ENCODE results near the gene KATNB1. TPM values are rescaled to one million over a fixed set of nuclear protein-coding genes. Genes with fewer than 3 reads are reported as not detected.
"Not testable (repeated sequence)": the region's sequence is repeated elsewhere in the genome, so short reads cannot be mapped to it uniquely, and the experiment has no call there.

KATNB1 gene
- total RNA-seq, 1 experiment from 2014 or later = 54.3 TPM

DNA sequence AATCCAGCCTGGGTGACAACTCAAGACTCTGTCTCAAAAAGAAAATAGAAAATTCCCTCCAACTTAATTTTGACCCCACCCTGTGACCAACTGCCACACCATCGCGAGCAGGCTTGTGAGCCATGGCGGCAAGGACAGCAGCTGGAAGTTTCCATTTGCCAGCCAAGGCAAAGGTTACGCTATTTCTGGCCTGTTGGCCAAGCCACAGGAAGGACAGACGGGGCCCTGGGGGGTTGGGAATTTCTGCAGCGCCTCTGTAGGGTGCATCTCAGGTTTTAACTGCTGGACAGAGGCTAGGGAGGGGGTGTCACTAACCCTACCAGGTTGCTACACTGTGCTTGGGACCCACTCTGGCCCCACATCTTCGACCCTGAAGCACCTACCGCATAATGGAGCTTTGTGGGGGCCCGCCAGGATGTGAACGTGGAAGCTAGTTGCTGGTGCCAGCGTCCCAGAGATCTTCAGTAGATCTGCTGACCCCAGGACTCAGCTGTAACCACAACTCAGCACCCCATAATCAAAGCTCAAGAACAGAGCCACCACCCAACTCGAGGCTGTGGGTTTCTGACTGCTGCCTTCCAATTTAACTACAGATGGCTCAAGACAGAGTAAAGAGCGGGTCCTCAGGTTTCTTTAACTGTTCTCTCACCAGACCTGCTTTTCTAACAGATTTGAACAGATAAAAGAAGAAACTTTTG, 55.8 kb downstream of the KATNB1 start:
- no peak for DNase-seq (ENCODE audit: low read depth)

DNA sequence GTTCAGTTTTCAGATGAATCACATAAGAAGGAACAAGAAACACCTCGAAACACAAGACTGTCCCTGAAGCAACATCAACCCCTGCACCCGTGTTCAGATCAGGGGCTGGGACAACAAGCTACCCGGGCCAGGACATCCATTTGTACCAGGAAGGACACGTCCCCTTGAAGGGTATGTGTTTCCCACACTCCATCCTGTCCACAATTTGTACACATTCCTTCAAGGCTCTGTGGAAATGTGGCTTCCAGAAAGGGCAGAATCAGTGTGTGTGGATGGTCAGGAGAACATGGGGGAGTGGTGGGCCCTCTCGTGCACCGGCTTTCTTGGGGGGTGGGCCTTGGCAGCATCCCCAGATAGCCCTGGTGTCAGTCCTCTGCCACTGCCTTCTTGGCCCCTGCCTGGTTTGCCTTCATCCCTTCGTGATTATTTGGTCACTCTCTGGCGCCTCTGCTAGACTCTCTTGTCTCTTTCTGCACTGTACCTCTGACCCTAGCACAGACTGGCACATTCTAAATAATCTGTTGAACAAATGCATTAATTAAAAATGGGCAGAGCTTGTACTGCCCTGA, 56.4 kb downstream of the KATNB1 start:
- DNase-seq (ENCODE audit: low read depth) = no peak

DNA sequence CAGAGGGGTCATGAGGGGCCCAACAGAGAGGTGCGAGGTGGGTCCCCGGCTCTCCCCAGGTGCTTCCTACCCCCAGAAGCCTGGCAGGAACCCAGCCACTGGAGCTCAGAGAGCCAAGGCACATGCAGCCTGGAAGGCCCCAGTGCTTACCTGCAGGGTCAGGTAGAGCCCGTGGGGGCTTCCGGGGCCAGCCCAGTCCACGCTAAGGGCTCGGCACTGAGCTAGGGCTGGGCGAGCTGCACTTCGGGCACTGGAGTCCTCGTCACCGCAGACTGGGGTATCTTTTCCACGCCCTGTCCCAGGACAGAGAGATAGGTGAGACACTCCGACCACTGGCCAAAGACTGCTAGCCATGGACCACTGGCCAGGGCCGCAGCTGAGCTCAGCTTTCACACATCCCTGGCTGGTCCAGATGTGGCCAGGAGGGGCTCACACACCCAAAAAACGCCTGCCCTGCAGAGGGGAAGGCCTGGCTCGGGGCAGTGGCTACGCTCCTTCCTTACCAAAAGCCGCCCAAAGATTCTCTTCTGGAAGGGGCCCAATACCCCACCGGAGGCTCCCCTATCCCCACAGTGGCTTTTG, 59.4 kb downstream of the KATNB1 start:
- no peak for DNase-seq (ENCODE audit: low read depth)

DNA sequence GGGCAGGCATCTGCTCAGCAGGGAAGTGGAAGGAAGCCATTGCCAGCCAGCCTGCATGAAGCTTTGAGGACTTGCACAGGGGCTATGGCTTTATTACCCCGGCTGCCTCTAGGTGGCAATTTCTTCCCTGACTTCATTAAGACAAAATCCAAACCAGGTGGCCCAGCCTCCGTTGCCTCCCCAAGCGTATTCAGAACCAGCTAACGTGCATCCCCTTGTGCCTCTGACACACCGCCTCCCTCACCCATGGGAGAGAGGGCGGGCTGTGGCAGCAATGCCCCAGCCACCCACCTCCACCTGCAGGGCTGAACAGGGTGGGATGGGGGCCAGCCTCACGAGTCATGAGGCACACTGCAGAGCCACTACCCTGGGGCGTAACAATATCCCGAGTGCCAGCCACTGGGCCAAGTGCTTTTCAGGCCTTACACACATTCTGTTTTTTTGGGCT, 59.9 kb downstream of the KATNB1 start:
- peak; percentile 60 for DNase-seq (ENCODE audit: low read depth)

DNA sequence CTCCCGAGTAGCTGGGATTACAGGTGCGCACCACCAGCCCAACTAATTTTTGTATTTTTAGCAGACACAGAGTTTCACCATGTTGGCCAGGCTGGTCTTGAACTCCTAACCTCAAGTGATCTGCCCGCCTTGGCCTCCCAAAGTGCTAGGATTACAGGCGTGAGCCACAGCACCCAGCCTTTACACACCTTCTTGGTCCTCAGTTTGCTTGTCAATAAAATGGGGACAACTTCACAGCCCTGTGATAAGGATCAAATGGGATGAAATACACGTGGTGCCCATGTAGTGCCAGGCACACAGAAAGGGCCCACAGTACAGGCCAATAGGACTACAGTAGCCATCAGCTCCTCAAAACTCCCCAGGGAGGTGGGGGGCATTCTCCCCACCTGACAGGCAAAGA, 60.4 kb downstream of the KATNB1 start:
- not testable (repeated sequence) for DNase-seq (ENCODE audit: low read depth)

DNA sequence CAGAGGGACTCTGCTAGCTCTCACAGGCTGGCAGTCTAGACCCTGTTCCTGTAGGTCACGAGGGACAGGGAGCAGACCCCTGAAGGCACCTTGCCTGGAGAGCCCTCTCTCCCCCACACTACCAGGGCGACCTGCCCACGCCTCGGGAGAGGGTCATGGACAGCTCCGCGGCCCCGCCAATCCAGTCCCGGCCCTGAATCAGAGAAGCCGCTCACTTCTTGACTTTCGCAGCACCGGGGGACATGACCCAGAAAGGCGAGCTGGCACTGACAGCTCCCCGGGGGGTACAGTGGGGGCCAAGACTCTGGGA, 61.6 kb downstream of the KATNB1 start:
- DNase-seq (ENCODE audit: low read depth) = no peak

DNA sequence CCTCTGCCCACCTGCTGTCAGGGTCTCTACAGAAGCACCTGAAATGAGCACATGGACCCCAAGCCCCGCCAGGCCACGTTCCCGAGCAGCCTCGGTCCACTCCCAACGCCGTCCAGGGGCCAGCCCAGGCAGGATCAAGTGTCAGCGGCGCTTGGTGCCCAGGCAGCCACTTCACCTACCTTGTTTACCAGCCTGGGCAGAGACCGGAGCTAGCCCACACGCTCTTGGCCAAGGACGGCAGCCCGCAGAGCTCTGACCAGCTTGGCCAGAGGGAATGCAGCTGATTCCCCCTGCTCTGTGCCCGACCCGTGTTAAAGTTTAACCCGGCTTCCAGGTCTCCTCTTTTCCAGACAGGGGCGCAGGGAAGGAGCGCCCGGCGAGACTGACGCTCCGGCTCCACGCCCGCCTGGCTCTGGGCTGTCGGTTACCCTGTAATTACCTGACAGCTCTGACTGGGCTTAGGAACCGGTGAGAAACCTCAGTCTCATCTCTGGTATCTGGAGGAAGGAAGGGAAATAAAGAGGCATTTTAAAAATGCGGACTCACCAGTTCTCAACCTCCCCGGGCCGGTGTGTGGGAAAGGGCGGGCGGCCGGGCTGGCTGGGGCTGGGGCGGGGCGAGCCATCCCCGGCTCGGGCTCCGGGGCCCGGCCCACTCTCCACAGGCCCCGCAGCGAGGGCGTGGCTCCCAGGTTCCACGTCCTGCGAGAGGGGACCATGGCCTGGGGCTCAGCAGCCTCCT, 62.1 kb downstream of the KATNB1 start:
- no peak for DNase-seq (ENCODE audit: low read depth)

DNA sequence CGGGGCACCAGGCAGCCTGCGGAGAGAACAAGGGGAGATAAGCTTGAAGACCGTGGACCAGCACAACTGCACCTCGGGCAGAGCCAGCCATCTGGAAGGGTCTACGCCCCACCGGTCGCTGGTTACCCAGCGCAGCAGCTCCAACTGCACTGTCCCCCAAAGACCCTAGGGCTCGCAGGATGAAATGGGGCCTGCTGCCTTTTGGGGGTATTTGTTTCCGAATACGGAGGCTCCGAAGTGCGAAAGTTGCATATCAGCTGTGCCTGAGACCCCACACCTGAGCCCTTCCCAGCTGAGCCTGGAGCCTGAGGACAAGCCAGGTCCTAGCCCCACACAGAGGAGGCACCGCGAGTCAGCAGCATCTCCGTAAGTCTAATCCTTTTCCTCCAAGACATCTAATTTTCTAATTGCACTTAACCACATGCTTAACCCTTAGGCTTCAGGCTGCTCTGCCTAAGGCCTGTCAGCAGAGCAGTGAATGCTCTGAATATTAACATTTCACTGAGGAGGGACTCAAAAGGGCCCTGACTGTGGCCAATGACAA, 62.8 kb downstream of the KATNB1 start:
- DNase-seq (ENCODE audit: low read depth) = no peak

DNA sequence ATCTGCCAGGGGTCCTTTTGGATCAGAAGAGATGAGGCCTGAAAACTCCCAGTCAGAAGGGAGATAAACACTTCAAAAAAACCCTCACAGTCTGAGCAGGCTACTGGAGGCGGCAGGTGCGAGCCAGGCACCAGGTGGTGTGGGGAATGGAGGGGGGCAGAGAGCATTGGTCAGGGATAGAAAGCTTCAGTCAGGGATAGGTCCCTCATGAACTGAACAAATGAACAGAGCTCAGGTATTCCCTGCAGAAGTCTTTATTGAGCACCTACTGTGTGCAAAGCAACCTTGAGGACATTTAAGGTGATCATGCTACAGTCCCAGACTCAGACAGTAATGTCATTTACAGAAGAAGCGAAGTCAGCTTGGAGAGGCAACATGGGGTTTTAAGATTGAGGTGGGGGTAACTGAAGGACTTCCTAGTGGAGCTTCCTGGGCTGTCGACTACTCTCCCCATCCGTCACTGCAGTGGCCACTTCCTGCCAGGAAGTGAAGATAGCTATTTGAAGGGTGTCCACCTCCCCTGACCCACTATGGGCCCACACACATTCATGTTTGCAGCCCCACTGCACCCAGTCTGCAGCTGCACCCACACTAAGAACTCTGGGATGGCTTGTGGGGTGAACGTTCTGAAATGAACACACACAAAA, 63.5 kb downstream of the KATNB1 start:
- DNase-seq (ENCODE audit: low read depth) = no peak

DNA sequence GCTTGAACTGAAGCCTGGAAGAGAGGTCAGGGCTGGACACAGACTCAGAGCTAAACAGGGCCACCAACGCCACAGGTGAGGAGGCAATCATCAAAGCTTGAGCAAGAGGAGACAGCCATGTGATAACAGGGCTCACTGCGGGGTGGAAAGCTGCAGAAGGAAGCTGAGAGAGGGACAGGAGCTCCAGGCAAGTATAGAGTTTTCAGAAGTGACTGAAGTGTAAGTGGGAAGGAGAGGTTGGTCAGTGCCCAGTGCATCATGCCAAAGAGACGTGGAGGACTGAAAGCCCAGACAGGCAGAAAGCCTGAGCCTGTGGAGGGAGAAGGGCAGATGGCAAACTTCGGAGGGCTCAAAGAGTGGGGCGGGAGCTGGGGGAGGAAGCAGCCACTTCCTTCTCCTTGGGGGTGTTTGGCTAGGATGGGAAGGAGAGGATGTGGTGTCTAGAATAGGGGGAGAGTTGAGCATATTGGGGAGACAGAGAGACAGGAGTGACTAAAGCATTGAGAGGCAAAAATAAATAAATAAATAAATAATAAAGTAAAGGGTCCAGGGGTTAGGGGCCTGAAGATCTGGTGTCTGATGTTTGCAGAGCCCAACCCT, 64.1 kb downstream of the KATNB1 start:
- DNase-seq (ENCODE audit: low read depth) = no peak

DNA sequence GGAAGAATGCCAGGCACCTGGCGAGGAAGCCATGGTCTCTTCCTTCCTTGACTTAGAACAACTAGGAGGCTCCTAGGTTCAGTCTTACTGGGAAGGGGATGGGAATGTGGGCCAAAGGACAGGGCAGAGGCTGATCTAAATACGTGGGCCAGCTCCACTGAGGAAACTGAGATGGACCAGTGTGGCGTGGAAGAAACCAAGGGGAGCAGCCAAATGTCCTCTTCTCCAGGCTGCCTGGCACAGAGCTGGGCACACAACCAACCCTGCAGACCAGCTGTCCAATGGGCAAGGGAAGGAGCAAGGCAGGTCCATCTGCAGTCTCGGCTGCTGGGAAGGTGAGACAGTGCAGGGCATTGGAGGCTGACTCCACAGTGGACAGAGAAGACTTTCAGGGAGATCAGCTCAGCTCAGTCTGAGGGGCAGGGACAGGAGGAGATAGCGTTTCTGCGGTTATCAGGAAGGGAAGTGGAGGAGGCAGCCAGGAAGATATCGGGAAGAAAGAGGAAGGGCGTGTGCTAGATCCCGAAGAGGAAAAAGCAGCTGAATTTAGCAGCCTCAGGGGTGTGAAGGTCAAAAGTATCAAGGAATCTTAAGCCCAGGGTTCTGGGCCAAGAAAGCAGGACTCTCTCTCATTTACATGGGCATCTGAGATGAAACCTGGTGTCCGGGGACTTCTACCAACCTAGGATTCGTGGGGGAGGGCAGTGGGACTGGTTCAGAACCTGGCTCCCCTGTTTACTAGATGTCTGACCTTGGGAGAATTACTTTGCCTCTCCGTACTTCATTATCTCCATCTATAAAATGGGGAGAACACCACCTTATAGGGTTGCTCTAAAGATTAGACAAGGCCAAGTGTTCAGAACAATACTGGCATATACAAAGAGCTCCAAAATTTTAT, 64.9 kb downstream of the KATNB1 start:
- DNase-seq (ENCODE audit: low read depth) = no peak

DNA sequence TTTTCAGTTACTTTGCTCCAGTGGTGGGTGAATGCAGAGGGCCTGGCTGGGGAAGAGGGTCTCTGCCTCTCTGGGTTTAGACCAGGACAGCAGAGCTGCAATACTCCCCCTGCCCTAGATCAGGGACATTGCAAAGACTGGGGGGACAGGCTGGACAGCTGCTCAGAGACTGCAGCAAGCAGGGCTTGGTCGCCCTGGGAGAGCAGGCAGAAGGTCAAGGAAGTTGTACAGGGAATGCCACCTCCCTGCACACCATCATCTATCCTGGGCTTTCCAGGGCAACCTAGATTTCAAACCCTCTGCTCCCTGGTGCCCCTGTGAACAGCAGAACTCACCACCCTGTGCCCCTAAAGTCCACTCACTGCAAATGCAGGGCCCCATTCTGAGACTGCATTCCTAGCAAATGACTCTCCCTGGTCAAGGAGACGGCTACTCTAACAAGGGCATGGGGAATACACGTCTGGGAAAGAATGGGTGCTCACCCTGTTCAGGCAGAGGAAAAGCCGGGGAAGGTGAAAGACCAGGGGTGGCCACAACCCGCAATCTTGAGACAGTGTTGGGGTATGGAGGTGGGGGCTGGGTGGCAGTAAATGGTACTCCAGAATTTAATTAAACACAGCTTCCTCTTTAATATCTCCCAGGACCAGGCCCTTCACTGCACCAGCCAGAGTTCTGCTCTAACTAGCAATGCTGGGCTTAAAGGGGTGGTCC, 65.7 kb downstream of the KATNB1 start:
- peak; percentile 74 for DNase-seq (ENCODE audit: low read depth)

DNA sequence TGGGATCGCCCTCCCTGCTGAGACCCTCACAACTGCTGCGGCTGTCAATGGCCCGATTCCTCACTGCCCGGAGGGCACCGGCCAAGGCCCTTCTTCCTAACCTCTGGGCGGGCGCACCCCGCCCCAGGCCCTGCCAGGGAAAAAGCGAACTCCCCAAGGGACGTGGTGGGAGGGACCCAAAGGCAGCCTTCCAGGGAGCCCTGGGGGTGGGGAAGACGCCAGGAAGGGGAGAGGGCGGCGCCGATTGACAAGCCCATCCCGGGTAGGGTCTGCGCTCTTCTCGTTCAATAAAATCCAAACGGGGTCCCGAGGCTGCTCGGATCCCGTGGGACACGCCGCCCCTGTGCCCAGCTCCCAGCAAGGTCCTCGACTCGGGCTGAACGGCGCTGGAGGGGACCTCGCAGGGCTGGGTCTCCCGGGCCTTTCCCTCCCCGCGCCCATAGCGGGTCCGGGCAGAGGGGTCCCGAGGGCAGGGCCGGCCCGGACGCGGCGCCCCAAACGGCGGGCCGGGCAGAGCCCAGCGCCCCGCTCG, 66.3 kb downstream of the KATNB1 start:
- DNase-seq (ENCODE audit: low read depth) = peak; percentile 52

DNA sequence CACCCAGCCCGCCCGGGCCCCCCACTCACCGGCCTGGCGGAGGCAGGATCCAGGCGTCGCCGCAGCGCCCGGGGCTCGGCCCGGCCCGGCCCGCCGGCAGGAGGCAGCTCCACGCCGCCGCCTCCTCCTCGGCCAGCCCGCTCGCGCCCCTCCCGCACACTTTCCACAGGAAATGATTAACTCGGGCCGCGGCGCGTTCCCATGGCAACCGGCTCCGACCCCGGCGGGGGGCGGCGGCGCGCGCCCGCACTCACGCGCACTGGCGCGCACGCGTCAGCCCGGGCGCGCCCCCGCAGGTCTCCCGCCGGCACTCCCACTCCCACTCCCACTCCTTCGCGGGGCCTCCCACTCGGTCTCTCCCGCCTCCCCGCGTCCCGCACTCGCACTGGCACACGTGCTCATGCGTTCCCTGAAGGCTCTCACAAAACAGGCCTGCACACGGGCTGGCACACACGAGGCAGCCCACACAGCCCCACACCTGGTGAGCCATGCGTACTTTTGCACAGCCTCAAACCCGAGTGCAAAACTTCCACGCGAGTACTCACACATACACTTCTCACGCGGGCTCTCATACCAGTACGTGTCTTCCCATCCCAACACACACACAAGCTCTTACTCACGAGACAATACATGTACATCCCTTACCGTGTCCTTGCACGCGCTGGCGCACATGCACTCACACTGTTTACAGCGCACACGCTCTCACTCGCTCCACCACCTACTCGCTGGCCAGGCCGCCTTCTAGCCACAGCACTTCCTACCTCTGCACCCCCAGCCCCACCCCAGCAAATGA, 67.0 kb downstream of the KATNB1 start, which contains the start of gene KIFC3:
KIFC3 (minus strand) TSS at position 151 of the 793 bp plus-strand sequence. CDS start 4,248 bp downstream, outside the sequence.
- peak; percentile 67 for DNase-seq (ENCODE audit: low read depth)

DNA sequence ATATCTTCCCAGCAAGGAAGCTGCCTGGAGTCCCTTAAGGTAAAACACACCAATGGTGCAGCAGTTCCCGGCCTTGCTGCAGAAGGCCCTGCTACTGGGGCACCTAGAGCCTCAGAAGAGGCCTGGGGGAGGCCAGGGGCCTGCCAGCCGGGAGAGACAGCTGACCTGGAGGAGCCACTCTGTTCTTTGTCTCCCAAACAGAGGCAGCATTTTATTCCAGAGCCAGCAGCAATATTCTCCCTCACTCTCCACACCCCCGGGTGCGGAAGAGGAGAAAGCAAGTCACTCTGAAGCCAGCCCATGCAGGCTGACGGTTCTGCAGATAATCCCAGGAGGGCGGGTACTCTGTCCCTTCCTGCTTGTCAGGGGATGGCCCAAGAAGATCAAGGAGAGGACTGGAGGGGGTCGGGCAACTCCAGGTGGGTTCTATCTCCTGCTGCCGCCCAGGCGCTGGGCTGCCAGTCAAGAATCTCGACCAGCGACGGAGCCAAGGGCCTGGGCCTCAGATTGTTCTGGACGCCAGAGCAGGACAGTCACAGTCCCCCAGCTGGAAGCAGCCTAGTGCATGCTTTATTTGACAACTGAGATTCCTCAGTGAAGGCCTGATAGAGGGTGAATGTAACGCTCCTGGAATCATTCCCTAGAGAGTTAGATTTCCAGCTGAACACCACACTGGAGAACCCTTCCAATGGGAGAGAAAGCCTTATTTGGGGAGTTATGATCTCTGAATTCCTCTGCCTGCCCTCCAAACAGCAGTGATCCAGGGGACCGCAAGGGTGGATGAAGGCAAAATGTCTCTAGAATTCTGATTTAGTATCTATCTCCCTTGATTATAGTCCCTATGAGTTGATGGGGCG, 67.8 kb downstream of the KATNB1 start:
- no peak for DNase-seq (ENCODE audit: low read depth)

DNA sequence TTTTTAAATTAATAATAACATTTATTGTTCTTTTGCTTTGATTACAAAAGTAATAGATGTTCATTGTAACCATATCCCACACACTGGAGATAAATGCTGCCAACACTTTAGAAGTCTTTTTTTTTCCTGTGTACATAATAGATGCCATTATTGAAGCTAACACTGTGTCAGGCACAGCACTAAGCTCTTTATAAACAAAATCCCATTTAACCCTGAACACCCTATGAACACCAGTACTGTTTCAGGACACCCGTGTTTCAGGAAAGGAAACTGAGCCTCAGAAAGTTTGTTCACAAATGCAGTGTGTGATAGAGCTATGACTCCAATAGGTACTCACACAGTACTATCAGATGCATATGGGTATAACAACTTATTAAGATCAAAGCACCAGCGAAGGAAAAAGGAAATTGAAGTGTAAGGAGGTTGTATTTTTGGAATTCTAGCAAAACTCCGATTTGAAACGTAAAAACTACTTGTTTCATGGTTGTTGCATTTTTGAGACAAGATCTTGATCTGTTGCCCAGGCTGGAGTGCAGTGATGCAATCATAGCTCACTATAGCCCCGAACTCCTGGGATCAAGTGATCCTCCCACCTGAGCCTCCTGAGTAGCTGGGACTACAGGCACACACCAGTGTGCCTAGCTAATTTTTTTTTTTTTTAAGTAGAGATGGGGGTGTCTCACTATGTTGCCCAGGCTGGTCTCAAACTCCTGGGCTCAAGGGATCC, 68.7 kb downstream of the KATNB1 start:
- DNase-seq (ENCODE audit: low read depth) = no peak

DNA sequence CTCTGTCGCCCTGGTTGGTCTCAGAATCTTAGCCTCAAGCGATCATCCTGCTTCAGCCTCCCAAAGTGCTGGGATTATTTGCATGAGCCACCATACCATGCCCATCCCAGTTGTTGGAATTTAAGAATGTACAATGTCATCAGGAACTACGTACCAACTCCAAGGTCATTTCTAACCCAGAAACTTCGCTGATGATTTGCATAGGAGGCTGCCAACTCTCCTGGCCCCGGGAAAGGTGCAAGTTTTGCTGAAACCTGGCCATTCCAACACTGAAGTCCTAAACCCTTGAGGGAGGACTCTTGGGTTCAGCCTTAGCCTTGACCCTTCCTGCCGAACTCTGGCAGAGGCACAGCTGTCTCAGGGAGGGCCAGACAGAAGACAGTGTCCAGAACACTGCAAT, 69.6 kb downstream of the KATNB1 start:
- no peak for DNase-seq (ENCODE audit: low read depth)
